ENCODE measurements around the gene CLSTN1. TPM values are rescaled to one million over a fixed set of nuclear protein-coding genes. Genes with fewer than 3 reads are reported as not detected.
A peak's percentile ranks its signal among the peaks of the same experiment; 100 is the strongest.
"Not testable (repeated sequence)": the region's sequence is repeated elsewhere in the genome, so short reads cannot be mapped to it uniquely, and the experiment has no call there.

Gene CLSTN1
- total RNA-seq, 1 experiment from 2014 or later, result 52.4 TPM

GRCh38 chr1:9722378-9722749 lies 101.4 kb downstream of the CLSTN1 start:
- no peaks in the 10 kb centered on the region; the same call in 1 of the 2 replicates for H3K9me3 ChIP-seq (replicated peaks)
- no peak for DNase-seq
- H3K4me1 ChIP-seq, result peaks cover 3% of the 10 kb centered on the region; the same call in 1 of the 2 replicates
- no peak overlapping the region for H3K27ac ChIP-seq
- no peak overlapping the region for H3K4me3 ChIP-seq
- peaks cover 1% of the 10 kb centered on the region; the same call in 1 of the 2 replicates for H3K36me3 ChIP-seq
- no peaks in the 10 kb centered on the region for H3K27me3 ChIP-seq

GRCh38 chr1:9721606-9722377 lies 102.0 kb downstream of the CLSTN1 start:
- Histone ChIP-seq H3K9me3 (replicated peaks) (no peaks in the 10 kb centered on the region; the same call in 1 of the 2 replicates), H3K4me3 (no peak overlapping the region), H3K27me3 (no peaks in the 10 kb centered on the region), H3K27ac (no peak overlapping the region), H3K4me1 (peaks cover 3% of the 10 kb centered on the region; the same call in 1 of the 2 replicates), H3K36me3 (no peaks in the 10 kb centered on the region)
- peak; percentile 53 to 68 for DNase-seq

- Histone ChIP-seq H3K36me3 (no peaks in the 10 kb centered on the region), H3K4me1 (peaks cover 3% of the 10 kb centered on the region; the same call in 1 of the 2 replicates), H3K27me3 (no peaks in the 10 kb centered on the region), H3K9me3 (replicated peaks) (no peaks in the 10 kb centered on the region; the same call in 1 of the 2 replicates), H3K27ac (no peak overlapping the region), H3K4me3 (no peak overlapping the region)
- DNase-seq, result no peak
These were observed 102.8 kb downstream of the CLSTN1 start for GRCh38 chr1:9720785-9721605.

GRCh38 chr1:9719978-9720722 lies 103.6 kb downstream of the CLSTN1 start:
- no peaks in the 10 kb centered on the region for H3K36me3 ChIP-seq
- H3K4me3 ChIP-seq, result no peak overlapping the region
- DNase-seq, result no peak
- peaks cover 3% of the 10 kb centered on the region; the same call in 1 of the 2 replicates for H3K4me1 ChIP-seq
- no peak overlapping the region for H3K27ac ChIP-seq
- H3K27me3 ChIP-seq, result no peaks in the 10 kb centered on the region
- no peaks in the 10 kb centered on the region; the same call in 1 of the 2 replicates for H3K9me3 ChIP-seq (replicated peaks)

GRCh38 chr1:9718006-9718680 lies 105.6 kb downstream of the CLSTN1 start:
- no peak for DNase-seq
- peaks cover 3% of the 10 kb centered on the region; the same call in 1 of the 2 replicates for H3K4me1 ChIP-seq
- peak overlapping the region; percentile 44 for H3K4me3 ChIP-seq
- H3K27ac ChIP-seq, result no peak overlapping the region
- H3K36me3 ChIP-seq, result no peaks in the 10 kb centered on the region
- H3K27me3 ChIP-seq, result no peaks in the 10 kb centered on the region
- H3K9me3 ChIP-seq (replicated peaks), result no peaks in the 10 kb centered on the region

GRCh38 chr1:9717193-9718005 lies 106.4 kb downstream of the CLSTN1 start:
- peak overlapping the region; percentile 44 for H3K4me3 ChIP-seq

GRCh38 chr1:9716404-9717192 lies 107.2 kb downstream of the CLSTN1 start:
- Histone ChIP-seq H3K27ac (no peak overlapping the region; the same call in 1 of the 2 replicates), H3K4me1 (peaks cover 3% of the 10 kb centered on the region; the same call in 1 of the 2 replicates), H3K36me3 (no peaks in the 10 kb centered on the region), H3K9me3 (replicated peaks) (no peaks in the 10 kb centered on the region), H3K27me3 (no peaks in the 10 kb centered on the region), H3K4me3 (no peak overlapping the region)
- no peak for DNase-seq

More at GRCh38 chr1:9717193-9718005, 106.4 kb downstream of the CLSTN1 start:
- no peaks in the 10 kb centered on the region for H3K9me3 ChIP-seq (replicated peaks)
- H3K4me1 ChIP-seq, result peaks cover 3% of the 10 kb centered on the region; the same call in 1 of the 2 replicates
- H3K27me3 ChIP-seq, result no peaks in the 10 kb centered on the region
- H3K36me3 ChIP-seq, result no peaks in the 10 kb centered on the region
- peak; percentile 65 to 69 for DNase-seq
- peak overlapping the region; percentile 23 for H3K27ac ChIP-seq

- Histone ChIP-seq H3K27me3 (no peaks in the 10 kb centered on the region), H3K4me1 (peaks cover 3% of the 10 kb centered on the region; the same call in 1 of the 2 replicates), H3K4me3 (no peak overlapping the region), H3K27ac (no peak overlapping the region), H3K9me3 (replicated peaks) (no peaks in the 10 kb centered on the region), H3K36me3 (no peaks in the 10 kb centered on the region)
- no peak for DNase-seq
These were observed 108.1 kb downstream of the CLSTN1 start for GRCh38 chr1:9715536-9716226.

GRCh38 chr1:9714257-9714718 lies 109.5 kb downstream of the CLSTN1 start:
- Histone ChIP-seq H3K36me3 (no peaks in the 10 kb centered on the region), H3K9me3 (replicated peaks) (no peaks in the 10 kb centered on the region), H3K4me3 (no peak overlapping the region), H3K27ac (no peak overlapping the region), H3K27me3 (no peaks in the 10 kb centered on the region), H3K4me1 (peaks cover 1% of the 10 kb centered on the region; the same call in 1 of the 2 replicates)
- no peak for DNase-seq

- not testable (repeated sequence) for H3K4me1 ChIP-seq; H3K36me3 ChIP-seq; H3K27me3 ChIP-seq; H3K4me3 ChIP-seq; H3K27ac ChIP-seq; H3K9me3 ChIP-seq (replicated peaks); DNase-seq
These were observed 111.0 kb downstream of the CLSTN1 start for GRCh38 chr1:9712767-9713166.

- H3K36me3 ChIP-seq, result no peaks in the 10 kb centered on the region
These were observed 112.2 kb downstream of the CLSTN1 start for GRCh38 chr1:9711466-9712020.

GRCh38 chr1:9710037-9710436 lies 113.7 kb downstream of the CLSTN1 start:
- no peaks in the 10 kb centered on the region for H3K9me3 ChIP-seq (replicated peaks)
- no peaks in the 10 kb centered on the region for H3K4me1 ChIP-seq
- H3K36me3 ChIP-seq, result no peaks in the 10 kb centered on the region
- H3K27me3 ChIP-seq, result no peaks in the 10 kb centered on the region
- H3K4me3 ChIP-seq, result no peak overlapping the region
- DNase-seq, result no peak
- no peak overlapping the region for H3K27ac ChIP-seq

More at GRCh38 chr1:9711466-9712020, 112.2 kb downstream of the CLSTN1 start:
- DNase-seq, result no peak
- no peaks in the 10 kb centered on the region for H3K27me3 ChIP-seq
- no peak overlapping the region for H3K27ac ChIP-seq
- no peak overlapping the region for H3K4me3 ChIP-seq
- H3K4me1 ChIP-seq, result no peaks in the 10 kb centered on the region
- no peaks in the 10 kb centered on the region for H3K9me3 ChIP-seq (replicated peaks)
